WI38 (cell line): ENCODE results near the gene PIGK.

Experiments used
- H3K4me3 ChIP-seq: 2 replicates; pipeline ENCODE4 v1.5.1; 2011; ENCODE audit warnings: low read depth, mild to moderate bottlenecking, control low read depth, low read length
- TF ChIP-seq, protein P1 (sequence below): IDR thresholded peaks from 2 replicates; pipeline ENCODE4 v1.5.1; 2012; ENCODE audit warnings: low read depth, mild to moderate bottlenecking, control low read depth, low read length

The PIGK gene

DNA sequence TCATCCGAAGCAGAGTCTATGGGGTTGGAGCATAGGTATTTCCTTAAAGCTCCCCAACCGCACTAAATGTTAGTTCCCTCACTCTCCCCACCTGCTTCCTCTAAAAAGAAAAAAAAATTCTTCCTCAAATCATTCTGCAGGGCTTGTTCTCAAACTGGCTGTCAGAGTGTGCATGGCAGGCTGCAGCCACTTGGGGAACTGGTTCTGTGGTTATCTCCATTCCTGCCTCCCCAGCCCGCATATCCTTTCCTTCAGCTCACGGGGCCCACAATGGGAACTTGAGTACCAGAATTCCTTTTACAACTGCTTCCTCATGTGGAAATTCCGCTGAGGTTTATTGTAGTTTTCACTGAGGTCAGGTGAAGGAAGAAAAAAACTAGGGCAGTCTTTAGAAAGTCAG is 159.2 kb downstream of the PIGK start:
- H3K4me3 ChIP-seq: no peak overlapping the region
- TF ChIP-seq, protein P1, sequence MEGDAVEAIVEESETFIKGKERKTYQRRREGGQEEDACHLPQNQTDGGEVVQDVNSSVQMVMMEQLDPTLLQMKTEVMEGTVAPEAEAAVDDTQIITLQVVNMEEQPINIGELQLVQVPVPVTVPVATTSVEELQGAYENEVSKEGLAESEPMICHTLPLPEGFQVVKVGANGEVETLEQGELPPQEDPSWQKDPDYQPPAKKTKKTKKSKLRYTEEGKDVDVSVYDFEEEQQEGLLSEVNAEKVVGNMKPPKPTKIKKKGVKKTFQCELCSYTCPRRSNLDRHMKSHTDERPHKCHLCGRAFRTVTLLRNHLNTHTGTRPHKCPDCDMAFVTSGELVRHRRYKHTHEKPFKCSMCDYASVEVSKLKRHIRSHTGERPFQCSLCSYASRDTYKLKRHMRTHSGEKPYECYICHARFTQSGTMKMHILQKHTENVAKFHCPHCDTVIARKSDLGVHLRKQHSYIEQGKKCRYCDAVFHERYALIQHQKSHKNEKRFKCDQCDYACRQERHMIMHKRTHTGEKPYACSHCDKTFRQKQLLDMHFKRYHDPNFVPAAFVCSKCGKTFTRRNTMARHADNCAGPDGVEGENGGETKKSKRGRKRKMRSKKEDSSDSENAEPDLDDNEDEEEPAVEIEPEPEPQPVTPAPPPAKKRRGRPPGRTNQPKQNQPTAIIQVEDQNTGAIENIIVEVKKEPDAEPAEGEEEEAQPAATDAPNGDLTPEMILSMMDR: no peak

DNA sequence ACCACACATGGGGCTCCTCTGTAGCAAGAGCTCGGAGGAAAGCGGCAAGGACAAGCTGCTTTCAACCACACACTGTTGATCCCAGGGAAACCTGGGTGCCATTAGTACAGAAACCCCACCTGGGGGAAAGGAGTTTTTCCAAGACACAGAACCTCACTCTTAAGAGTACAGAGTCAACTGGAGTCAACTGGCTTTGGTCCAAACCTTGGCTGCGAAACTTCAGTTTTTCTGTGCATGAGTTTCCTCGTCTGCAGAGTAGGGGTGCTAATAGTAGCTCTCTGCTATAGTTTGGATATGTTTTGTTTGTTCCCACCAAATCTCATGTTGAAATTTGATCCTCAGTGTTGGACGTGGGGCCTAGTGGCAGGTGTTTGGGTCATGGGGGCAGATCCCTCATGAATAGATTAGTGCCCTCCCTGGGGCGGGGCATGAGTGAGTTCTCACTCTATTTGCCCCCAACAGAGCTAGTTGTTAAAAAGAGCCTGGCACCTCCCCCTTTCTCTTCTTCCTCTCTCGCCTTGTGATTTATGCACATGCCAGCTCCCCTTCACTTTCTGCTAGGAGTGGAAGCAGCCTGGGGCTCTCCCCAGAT is 161.1 kb downstream of the PIGK start:
- H3K4me3 ChIP-seq: no peak overlapping the region
- TF ChIP-seq, protein P1: no peak

DNA sequence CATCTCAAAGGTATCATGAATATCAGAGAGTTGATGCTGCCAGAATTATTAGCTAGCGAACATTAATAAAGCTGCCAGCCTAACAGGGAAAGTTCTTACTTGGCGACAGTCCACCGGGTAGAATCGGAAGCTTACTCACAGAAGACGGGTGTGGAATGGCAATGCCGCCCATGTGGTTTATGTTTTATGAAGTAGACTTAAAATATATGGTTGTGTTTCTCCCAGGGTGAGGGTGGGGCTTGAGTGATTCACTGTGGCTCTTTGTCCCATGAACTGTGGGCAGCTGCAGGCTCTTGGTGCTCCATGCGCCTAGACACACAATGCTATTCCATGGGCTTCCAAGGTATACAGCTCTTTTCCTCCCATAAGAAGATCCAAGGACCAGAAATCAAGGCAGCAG is 162.7 kb downstream of the PIGK start:
- TF ChIP-seq, protein P1: no peak
- H3K4me3 ChIP-seq: no peak overlapping the region

DNA sequence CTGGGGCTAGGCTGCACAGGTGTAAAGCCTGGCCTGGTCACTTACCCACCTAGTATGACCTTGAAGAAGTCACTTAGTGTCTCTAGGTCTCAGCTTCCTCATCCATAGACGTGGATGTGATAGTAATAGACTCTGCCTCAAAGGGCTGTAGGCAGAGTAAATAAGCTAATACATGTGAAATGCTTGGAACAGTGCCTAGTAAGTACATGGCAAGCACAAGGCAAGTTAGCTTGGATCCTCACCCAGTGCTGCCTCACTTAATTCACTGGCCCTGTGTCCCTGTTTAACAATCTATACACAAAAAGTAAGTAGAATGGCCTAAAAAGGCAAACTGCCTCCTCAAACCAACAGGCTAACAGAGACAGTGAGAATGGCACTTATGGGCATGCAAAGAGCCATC is 167.8 kb downstream of the PIGK start:
- TF ChIP-seq, protein P1: no peak
- no peak overlapping the region for H3K4me3 ChIP-seq

DNA sequence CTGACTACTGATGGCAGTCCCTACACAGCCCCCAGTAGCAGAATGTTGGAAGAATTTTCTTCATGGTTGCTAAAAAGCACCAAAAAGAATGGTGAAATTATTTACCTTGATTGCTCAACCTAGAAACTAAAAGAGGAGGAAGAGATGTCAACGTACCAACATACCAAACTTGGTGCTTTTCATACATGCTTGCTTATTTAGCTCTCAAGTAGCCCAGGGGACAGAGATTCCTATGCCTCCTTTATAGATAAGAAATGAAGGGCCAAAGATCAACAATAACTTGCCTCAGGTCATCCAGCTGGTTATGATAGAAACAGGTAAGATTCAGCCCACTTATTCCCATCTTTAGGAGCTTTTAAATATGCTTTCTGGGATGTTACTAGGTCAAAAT is 170.6 kb downstream of the PIGK start:
- H3K4me3 ChIP-seq: no peak overlapping the region
- TF ChIP-seq, protein P1: no peak

DNA sequence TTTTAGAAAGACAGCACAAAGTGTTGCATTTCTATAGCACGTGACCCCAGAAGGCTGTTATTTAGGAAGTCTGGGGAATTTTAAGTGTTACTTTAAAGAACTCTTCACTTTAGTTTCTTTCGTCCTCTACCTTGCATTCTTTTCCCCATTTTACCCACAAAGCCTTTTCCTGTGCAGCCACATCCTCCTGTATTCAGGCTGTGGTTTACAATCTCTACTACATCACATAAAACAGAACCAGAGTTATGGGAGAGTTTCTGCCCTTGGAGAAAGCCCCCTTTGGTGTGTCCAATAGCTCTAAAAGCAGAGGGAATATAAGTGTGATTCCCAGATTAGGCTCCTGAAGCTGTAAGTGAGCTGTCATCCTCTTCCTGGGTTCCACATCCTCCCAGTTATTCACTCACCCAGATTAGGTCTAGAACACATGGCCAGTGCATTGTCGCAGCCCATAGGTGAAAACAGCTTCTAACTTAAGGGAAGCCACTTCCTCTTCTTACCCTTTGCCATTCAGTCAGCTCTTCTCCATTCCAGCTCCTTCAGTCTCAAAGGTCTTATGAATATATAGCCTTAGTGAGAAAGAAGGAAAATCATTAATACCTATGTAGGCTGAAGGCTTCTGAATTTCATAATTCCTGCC is 171.1 kb downstream of the PIGK start:
- TF ChIP-seq, protein P1: no peak
- H3K4me3 ChIP-seq: no peak overlapping the region

DNA sequence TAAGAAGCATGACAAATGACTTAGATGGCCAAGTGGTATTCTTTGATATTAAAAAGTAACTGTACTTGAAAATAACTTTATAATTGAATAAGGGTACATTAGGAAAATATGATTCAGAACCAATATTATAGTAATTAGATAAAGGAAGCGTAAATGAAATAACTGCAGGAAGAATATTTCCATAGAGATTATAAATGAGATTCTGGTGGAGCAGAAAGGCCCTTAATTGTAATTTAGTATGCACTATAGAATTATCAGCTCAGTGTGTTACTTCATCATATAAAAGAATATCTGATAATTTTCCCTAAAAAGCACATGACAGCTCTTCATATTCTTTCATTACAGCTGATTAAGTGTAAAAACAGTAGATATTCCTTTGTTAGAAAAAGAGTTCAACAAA is 171.7 kb downstream of the PIGK start:
- H3K4me3 ChIP-seq: no peak overlapping the region
- TF ChIP-seq, protein P1: no peak
